Fibroblast of skin of right quadriceps (primary cell): ENCODE results near the gene PDE4B.
"Not testable (repeated sequence)": the region's sequence is repeated elsewhere in the genome, so short reads cannot be mapped to it uniquely, and the experiment has no call there.

Source experiments
- DNase-seq: peaks from one replicate; pipeline ENCODE4 v3.0.0-alpha.2; 2013

Gene PDE4B

DNA sequence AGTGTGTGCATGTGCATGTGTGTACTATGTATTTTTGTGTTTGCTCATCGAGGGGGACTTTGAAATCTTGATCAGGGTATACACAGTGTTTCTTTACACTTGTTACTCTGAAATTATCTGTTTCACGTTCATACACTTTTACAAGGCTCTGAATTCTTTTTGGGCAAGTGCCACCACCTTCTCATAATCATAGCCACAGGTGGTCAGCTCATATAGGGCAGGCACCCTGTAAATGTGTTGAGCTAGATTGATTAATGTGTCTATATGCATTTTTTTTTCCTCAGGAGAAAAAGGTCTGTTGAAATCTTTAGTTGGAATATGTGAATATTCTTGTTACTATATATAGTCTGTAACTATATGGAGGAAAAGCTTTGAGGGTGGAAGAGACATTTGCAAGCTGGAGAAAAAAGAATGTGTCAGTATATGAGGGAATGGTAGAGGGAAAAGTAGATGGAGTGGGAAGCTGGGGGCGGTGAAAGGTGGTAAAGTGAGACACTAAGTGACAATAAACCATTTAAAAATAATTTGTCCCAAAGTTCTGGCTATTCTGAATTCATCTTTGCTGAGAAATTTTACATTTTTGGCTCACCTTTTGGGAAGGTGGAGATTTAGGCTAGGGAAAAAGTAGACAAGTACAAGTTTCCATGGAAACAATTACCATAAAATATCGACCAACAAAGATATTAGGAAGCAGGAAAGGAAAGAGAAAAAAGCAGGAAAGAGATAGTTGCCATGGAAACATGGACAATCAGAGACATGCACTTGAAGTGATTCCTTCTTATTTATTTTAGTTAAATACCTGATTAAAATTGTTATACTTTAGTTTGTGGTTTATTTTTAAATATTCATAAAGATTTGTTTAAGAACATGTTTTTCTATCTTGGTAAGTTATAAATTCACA is 277.5 kb downstream of the PDE4B start:
- DNase-seq: no peak

DNA sequence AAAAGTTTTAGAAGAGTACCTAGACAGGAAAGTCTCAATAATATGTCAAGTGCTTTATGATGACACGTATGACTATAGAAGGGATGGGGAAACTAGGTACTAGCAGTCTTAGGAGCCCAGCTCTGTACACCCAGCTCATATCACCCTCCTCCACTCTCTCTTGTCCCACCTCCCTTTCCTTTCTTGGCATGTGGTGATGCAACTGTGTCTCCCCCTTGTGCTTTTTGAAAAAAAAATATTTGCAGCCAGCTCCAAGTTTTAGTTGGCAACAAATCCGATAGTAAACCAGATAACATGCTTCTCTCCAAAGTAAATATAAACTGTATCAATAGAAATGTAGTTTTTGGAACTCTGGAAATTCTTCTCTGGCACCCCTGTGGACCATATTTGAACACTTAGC is 280.7 kb downstream of the PDE4B start:
- no peak for DNase-seq

DNA sequence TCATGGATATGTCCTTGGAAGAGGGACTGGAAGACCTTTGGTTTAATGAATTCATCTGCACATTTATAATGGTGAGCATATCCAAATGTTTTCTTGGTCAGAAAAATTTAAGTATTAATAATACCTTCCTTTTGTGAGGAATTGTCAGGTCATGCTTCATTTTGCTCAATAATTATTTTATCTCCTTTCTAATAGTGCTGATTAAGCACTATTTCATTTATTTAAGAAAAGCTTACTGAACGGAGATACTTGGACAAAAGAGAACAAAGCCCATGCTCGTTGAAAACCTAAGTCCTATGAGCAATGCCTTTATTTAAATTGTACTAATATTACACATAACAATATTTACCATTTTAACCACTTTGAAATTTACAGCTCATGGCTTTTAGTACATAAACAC is 281.5 kb downstream of the PDE4B start:
- DNase-seq: no peak

- no peak for DNase-seq
These were observed 285.7 kb downstream of the PDE4B start for GRCh38 chr1:66078412-66078811.

- no peak for DNase-seq
These were observed 290.3 kb downstream of the PDE4B start for GRCh38 chr1:66083003-66083402.

GRCh38 chr1:66084442-66084841 is 291.7 kb downstream of the PDE4B start:
- no peak for DNase-seq

DNA sequence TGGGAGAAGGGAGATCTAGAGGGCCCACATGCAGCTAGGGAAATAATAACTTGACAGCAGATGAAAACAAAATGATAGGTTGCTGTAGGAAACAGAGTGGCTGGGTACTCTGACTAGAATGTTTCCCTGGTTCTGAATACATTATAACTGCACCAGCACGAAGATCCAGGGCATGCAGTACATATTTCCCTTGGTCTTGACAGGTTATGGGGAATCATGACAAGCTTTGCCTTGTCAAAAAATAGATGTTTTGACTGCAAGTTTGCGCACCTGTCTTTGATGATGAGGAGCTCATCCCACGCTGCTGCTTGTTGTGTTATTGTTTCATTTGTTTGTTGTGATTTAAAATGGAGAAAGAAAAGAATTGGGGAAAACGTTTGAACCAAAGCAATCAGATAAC is 292.9 kb downstream of the PDE4B start:
- DNase-seq: no peak

DNA sequence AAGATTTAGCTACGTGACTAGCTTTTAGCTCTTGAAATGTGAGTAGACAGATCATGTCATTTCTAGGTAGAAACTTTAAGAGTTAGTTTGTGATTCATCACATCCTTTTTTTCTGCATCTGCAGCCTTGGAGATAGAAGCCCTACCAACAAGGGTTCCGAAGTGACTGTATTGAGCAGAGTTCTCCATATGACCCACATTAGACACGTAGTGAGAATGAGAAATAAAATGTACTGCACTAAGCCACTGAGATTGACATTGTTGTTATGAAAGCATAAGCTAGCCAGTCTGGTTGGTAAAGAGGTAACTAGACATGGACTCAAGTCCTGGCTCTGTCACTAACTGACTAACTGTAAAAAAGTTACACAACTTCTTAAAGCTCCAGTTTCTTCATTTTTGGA is 296.1 kb downstream of the PDE4B start:
- no peak for DNase-seq

- DNase-seq: no peak
These were observed 298.3 kb downstream of the PDE4B start for GRCh38 chr1:66090859-66091457.

DNA sequence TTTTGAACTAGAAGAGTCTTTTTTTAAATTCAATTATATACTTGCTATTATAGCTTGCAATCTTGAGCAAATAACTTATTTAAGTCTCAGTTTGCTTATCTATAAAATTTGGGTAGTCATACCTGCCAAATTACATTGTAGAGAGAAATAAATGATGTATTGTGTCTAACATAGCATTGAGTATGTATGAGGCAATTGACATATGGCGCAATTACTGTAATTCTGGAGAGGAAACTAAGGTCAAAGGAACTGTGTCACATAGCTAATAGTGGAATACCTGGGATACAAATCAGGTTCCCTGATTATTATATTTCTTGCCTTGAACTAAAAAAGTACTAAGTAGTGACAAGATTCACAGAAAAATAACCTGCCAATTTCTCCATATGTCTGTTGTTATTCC is 302.5 kb downstream of the PDE4B start:
- DNase-seq: no peak

GRCh38 chr1:66100959-66101358 is 308.3 kb downstream of the PDE4B start:
- not testable (repeated sequence) for DNase-seq

GRCh38 chr1:66104076-66104475 is 311.4 kb downstream of the PDE4B start:
- DNase-seq: not testable (repeated sequence)

GRCh38 chr1:66108624-66109023 is 315.9 kb downstream of the PDE4B start:
- no peak for DNase-seq

GRCh38 chr1:66112744-66113400 is 320.2 kb downstream of the PDE4B start:
- no peak for DNase-seq

GRCh38 chr1:66119148-66119547 is 326.5 kb downstream of the PDE4B start:
- no peak for DNase-seq

DNA sequence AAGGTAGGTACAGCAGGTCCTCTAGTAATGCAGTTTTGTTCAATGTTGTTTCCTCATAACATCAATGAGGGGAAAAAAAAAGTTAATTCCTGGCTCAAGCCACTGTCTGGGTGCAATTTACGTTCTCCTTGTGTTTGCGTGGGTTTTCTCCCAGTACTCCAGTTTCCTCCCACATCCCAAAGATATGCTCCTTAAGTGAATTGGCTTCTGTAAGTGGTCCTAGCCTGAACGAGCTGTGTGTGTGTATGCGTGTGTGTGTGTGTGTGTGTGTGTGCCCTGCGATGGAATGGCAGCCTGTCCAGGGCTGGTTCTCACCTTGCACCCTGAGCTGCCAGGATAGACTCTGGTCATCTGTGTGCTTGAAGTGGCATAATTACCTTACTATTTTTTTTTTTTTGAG is 332.0 kb downstream of the PDE4B start:
- DNase-seq: no peak

GRCh38 chr1:66128641-66129040 is 335.9 kb downstream of the PDE4B start:
- not testable (repeated sequence) for DNase-seq

- DNase-seq: no peak
These were observed 339.6 kb downstream of the PDE4B start for GRCh38 chr1:66132324-66132723.

GRCh38 chr1:66134004-66134403 is 341.3 kb downstream of the PDE4B start:
- no peak for DNase-seq

- no peak for DNase-seq
These were observed 342.5 kb downstream of the PDE4B start for GRCh38 chr1:66135161-66135560.

DNA sequence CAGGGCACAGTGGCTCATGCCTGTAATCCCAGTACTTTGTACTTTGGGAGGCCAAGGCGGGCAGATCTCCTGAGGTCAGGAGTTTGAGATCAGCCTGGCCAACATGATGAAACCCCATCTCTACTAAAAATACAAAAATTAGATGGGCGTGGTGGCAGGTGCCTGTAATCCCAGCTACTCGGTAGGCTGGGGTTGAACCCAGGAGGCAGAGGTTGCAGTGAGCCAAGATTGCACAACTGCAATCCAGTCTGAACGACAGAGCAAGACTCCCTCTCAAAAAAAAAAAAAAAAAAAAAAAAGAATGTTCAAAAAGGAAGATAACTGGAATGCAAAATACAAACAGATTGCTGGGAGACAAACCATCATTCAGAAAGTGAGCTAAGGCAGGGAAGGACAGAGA is 343.7 kb downstream of the PDE4B start:
- DNase-seq: not testable (repeated sequence)

DNA sequence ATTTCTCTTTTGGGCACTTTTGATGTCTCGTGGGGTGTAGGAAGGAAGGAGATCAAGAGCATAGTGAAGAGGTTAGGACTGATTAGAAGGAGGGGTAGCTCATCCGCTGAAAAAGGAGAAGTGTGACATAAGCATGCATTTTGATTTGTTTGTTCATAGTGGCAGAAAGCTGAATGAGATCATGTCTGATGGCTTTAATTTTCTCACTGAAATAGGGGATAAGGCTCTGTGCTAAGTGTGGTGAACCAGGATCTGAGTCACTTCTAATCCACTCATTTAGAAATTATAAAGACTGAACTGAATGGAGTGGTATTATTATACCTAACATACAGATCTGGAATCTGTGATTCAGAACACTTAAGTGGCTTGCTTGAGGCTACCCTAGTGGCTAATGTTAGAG is 344.5 kb downstream of the PDE4B start:
- peak; percentile 3 for DNase-seq

DNA sequence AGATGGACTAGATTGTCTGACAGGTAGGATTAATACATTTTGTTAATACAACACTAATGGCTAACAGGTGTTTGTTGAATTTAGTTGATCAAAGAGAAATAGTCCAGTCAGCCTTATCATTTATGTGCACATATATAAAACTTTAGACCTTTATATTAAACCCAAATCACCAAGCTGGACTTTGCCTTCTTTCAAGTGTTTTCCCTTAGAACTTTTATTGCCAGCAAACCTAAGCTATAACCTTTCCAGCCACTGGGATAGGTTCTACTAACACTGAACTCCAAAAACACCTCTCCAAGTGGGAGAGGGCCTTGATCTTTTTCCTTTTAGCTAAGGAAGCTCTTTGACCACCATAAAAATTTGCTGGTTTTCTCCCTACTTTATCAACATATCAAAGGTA is 345.9 kb downstream of the PDE4B start:
- DNase-seq: no peak

DNA sequence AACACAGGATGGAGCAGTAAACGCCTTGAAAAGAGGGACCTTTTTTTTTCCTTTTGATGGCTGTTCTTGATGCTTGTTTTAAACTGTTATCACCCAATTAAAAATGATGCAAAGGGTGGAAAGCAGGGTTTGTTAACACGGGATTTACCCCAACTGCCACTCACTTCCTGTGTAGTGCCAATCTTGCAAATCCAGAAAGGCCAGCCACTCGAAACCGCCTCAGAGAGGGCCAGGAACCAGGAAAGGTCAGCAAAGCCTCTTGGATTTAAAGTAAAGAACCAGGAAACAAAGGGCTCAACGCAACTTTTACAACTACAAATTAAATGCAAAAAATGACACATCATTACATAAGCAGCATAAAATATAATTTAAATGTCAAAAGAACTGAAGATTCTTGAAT is 347.4 kb downstream of the PDE4B start:
- DNase-seq: no peak
